Mesenchymal stem cell (in vitro differentiated cells and primary cell): ENCODE measurements around the gene CNTNAP2. TPM values are rescaled to one million over a fixed set of nuclear protein-coding genes. Genes with fewer than 3 reads are reported as not detected.

Experiments used
- DNase-seq: peaks from one replicate; pipeline ENCODE4 v3.0.0-alpha.2; 2013
- H2AFZ ChIP-seq: one replicate; pipeline ENCODE4 v1.6.1; 2013; ENCODE audit warnings: low read depth, mild to moderate bottlenecking, control low read depth, inconsistent platforms, low read length, moderate library complexity
- H2AK5ac ChIP-seq: 2 replicates; pipeline ENCODE4 v1.6.1; 2013; ENCODE audit warnings: low read length, moderate library complexity, mild to moderate bottlenecking, inconsistent platforms; ENCODE audit not compliant: severe bottlenecking
- H2BK120ac ChIP-seq: one replicate; pipeline ENCODE4 v1.6.1; 2013; ENCODE audit warnings: low read depth, mild to moderate bottlenecking, inconsistent platforms, low read length, moderate library complexity
- H2BK12ac ChIP-seq, 2 experiments: one replicate each; pipeline ENCODE4 v1.6.1; 2013; ENCODE audit warnings: inconsistent platforms in 2 of 2, low read length in 2 of 2, mild to moderate bottlenecking in 2 of 2, moderate library complexity in 2 of 2, control low read depth in 1 of 2
- H2BK15ac ChIP-seq: one replicate; pipeline ENCODE4 v1.6.1; 2013; ENCODE audit warnings: mild to moderate bottlenecking, low read depth, inconsistent platforms; ENCODE audit not compliant: poor library complexity, severe bottlenecking
- H2BK5ac ChIP-seq: 2 replicates; pipeline ENCODE4 v1.6.1; 2013; ENCODE audit warnings: low read depth, mild to moderate bottlenecking, low read length, control low read depth, inconsistent platforms; ENCODE audit not compliant: poor library complexity, severe bottlenecking
- H3K14ac ChIP-seq, 2 experiments: one replicate each; pipeline ENCODE4 v1.6.1; 2013; ENCODE audit warnings: inconsistent platforms in 2 of 2, low read length in 2 of 2, control low read depth in 1 of 2, mild to moderate bottlenecking in 1 of 2, moderate library complexity in 1 of 2
- H3K18ac ChIP-seq, 2 experiments: one replicate each; pipeline ENCODE4 v1.6.1; 2013; ENCODE audit warnings: inconsistent platforms in 2 of 2, low read length in 2 of 2, control low read depth in 1 of 2, low read depth in 1 of 2, mild to moderate bottlenecking in 1 of 2
- H3K23ac ChIP-seq, 2 experiments: one replicate each; pipeline ENCODE4 v1.6.1; 2013; ENCODE audit warnings: inconsistent platforms in 2 of 2, low read length in 2 of 2, mild to moderate bottlenecking in 2 of 2, moderate library complexity in 2 of 2, control low read depth in 1 of 2
- H3K27ac ChIP-seq: 2 replicates; pipeline ENCODE4 v1.5.1; 2013; ENCODE audit warnings: mild to moderate bottlenecking, moderate library complexity, low read length, control low read depth, inconsistent platforms; ENCODE audit not compliant: poor library complexity, severe bottlenecking
- H3K27me3 ChIP-seq, 2 experiments: 2 replicates each; pipeline versions ENCODE4 v1.6.1 to v1.7.0; 2013; ENCODE audit warnings: low read length in 2 of 2, mild to moderate bottlenecking in 2 of 2, moderate library complexity in 2 of 2, control low read depth in 1 of 2, inconsistent platforms in 1 of 2; ENCODE audit not compliant: control insufficient read depth in 1 of 2, insufficient read depth in 1 of 2
- H3K36me3 ChIP-seq, 2 experiments: 2 replicates each; pipeline versions ENCODE4 v1.6.1 to v1.7.0; 2013; ENCODE audit warnings: low read length in 2 of 2, control low read depth in 1 of 2, inconsistent platforms in 1 of 2, low read depth in 1 of 2, mild to moderate bottlenecking in 1 of 2; ENCODE audit not compliant: insufficient read depth in 2 of 2, control insufficient read depth in 1 of 2
- H3K4ac ChIP-seq, 2 experiments: one replicate each; pipeline ENCODE4 v1.6.1; 2013; ENCODE audit warnings: inconsistent platforms in 2 of 2, low read length in 2 of 2, mild to moderate bottlenecking in 2 of 2, moderate library complexity in 2 of 2, control low read depth in 1 of 2, low read depth in 1 of 2
- H3K4me1 ChIP-seq: 2 replicates; pipeline ENCODE4 v1.6.1; 2013; ENCODE audit warnings: low read depth, low read length, control low read depth; ENCODE audit not compliant: control insufficient read depth, insufficient read depth
- H3K4me2 ChIP-seq: 2 replicates; pipeline ENCODE4 v1.6.1; 2013; ENCODE audit warnings: low read length, mild to moderate bottlenecking, inconsistent platforms; ENCODE audit not compliant: poor library complexity, severe bottlenecking
- H3K4me3 ChIP-seq, 2 experiments: 2 replicates each; pipeline versions ENCODE4 v1.5.1 to v1.7.0; 2013; ENCODE audit warnings: low read length in 2 of 2, mild to moderate bottlenecking in 2 of 2, control low read depth in 1 of 2, low read depth in 1 of 2; ENCODE audit not compliant: insufficient read depth in 1 of 2
- H3K79me1 ChIP-seq: replicated peaks from 2 replicates; pipeline ENCODE4 v1.6.1; 2013; ENCODE audit warnings: mild to moderate bottlenecking, control low read depth, low read length, inconsistent platforms; ENCODE audit not compliant: poor library complexity, severe bottlenecking
- H3K9ac ChIP-seq: 2 replicates; pipeline ENCODE4 v1.7.0; 2013; ENCODE audit warnings: mild to moderate bottlenecking, low read length, moderate library complexity
- H3K9me3 ChIP-seq: 2 replicates; pipeline ENCODE4 v1.7.0; 2013; ENCODE audit warnings: mild to moderate bottlenecking, low read length; ENCODE audit not compliant: control insufficient read depth
- H4K8ac ChIP-seq: one replicate; pipeline ENCODE4 v1.6.1; 2013; ENCODE audit warnings: inconsistent platforms, mild to moderate bottlenecking, low read length, moderate library complexity
- H4K91ac ChIP-seq: one replicate; pipeline ENCODE4 v1.6.1; 2013; ENCODE audit warnings: mild to moderate bottlenecking, low read length, inconsistent platforms
- WGBS: methylation state at CpG from one replicate; pipeline ENCODE4 v1.1.7; 2013; ENCODE audit warnings: mixed read lengths; 5-methylcytosine and 5-hydroxymethylcytosine counted together
- polyA plus RNA-seq, 2 experiments: library from polyadenylated mRNA; stranded (reverse); fragments of 200-250 nt; gene quantifications; one replicate each; pipeline ENCODE4 v1.2.3, GENCODE V29; 2013

Gene CNTNAP2
- polyA plus RNA-seq (2013, experiment 1 of 2), result 0.04 TPM
- 0.05 TPM for polyA plus RNA-seq (2013, experiment 2 of 2)

GRCh38 chr7:146116521-146117222 lies at the start of gene CNTNAP2:
Gene CNTNAP2, plus strand, starts transcription at chr7:146116801. Its CDS starts 76 bp downstream, at chr7:146116877.
- peaks cover 7% of the 10 kb centered on the region for H3K4me1 ChIP-seq
- H2BK120ac ChIP-seq, result no peak within 1 kb of the TSS
- H4K8ac ChIP-seq, result no peak within 1 kb of the TSS
- H3K14ac ChIP-seq, result no peak within 1 kb of the TSS
- no peak within 1 kb of the TSS for H3K23ac ChIP-seq
- no peaks in the 10 kb centered on the region for H3K9me3 ChIP-seq
- H4K91ac ChIP-seq, result no peak within 1 kb of the TSS
- peaks cover 0 to 17% of the 10 kb centered on the region in 2 experiments for H3K27me3 ChIP-seq
- peak within 1 kb of the TSS; percentile 68 to 77 for H3K4me3 ChIP-seq
- peak within 1 kb of the TSS; percentile 89 for H2AFZ ChIP-seq
- peak; percentile 53 for DNase-seq
- no peak within 1 kb of the TSS for H2BK12ac ChIP-seq
- no peak within 1 kb of the TSS for H3K4ac ChIP-seq
- peak within 1 kb of the TSS; percentile 98 for H3K4me2 ChIP-seq
- H3K27ac ChIP-seq, result no peak within 1 kb of the TSS
- no peaks in the 10 kb centered on the region for H3K36me3 ChIP-seq
- no peak within 1 kb of the TSS for H2BK15ac ChIP-seq
- H3K9ac ChIP-seq, result no peak within 1 kb of the TSS
- H3K18ac ChIP-seq, result no peak within 1 kb of the TSS
- H3K79me1 ChIP-seq, result no peaks in the 10 kb centered on the region
- no peak within 1 kb of the TSS for H2AK5ac ChIP-seq
- H2BK5ac ChIP-seq, result no peak within 1 kb of the TSS
- 2% methylated on average over 37 of the region's 42 CpGs for WGBS

GRCh38 chr7:146067880-146068279 lies 48.7 kb upstream of the CNTNAP2 start:
- H3K27me3 ChIP-seq, result no peaks in the 10 kb centered on the region
- H3K4me2 ChIP-seq, result no peak overlapping the region
- DNase-seq, result no peak
- no peak overlapping the region for H2AK5ac ChIP-seq
- no peak overlapping the region for H3K27ac ChIP-seq
- H3K23ac ChIP-seq, result no peak overlapping the region
- no peak overlapping the region for H4K8ac ChIP-seq
- H3K9me3 ChIP-seq, result no peaks in the 10 kb centered on the region
- H3K18ac ChIP-seq, result no peak overlapping the region
- H2BK15ac ChIP-seq, result no peak overlapping the region
- H2BK120ac ChIP-seq, result no peak overlapping the region
- H3K79me1 ChIP-seq, result no peaks in the 10 kb centered on the region
- no peak overlapping the region for H4K91ac ChIP-seq
- no peak overlapping the region for H3K9ac ChIP-seq
- no peak overlapping the region for H3K4me3 ChIP-seq
- no peak overlapping the region for H2BK5ac ChIP-seq
- no peak overlapping the region for H3K14ac ChIP-seq
- no peak overlapping the region for H3K4ac ChIP-seq
- H3K4me1 ChIP-seq, result no peaks in the 10 kb centered on the region
- H3K36me3 ChIP-seq, result no peaks in the 10 kb centered on the region
- H2BK12ac ChIP-seq, result no peak overlapping the region
- H2AFZ ChIP-seq, result no peak overlapping the region
- 66% methylated on average over 3 of the region's 3 CpGs for WGBS

GRCh38 chr7:146074195-146074765 lies 42.3 kb upstream of the CNTNAP2 start:
- Histone ChIP-seq H3K4ac (no peak overlapping the region), H4K91ac (no peak overlapping the region), H3K23ac (no peak overlapping the region), H3K18ac (no peak overlapping the region), H2BK5ac (no peak overlapping the region), H3K9me3 (no peaks in the 10 kb centered on the region), H3K4me2 (no peak overlapping the region), H2BK15ac (no peak overlapping the region), H3K36me3 (no peaks in the 10 kb centered on the region), H2BK12ac (no peak overlapping the region), H3K4me3 (no peak overlapping the region), H3K27ac (no peak overlapping the region), H3K27me3 (no peaks in the 10 kb centered on the region), H3K79me1 (no peaks in the 10 kb centered on the region), H3K9ac (no peak overlapping the region), H4K8ac (no peak overlapping the region), H2AFZ (no peak overlapping the region), H3K14ac (no peak overlapping the region), H2BK120ac (no peak overlapping the region), H2AK5ac (no peak overlapping the region), H3K4me1 (no peaks in the 10 kb centered on the region)
- WGBS, result 74% methylated on average over 6 of the region's 6 CpGs
- no peak for DNase-seq

GRCh38 chr7:146076344-146076743 lies 40.3 kb upstream of the CNTNAP2 start:
- H3K23ac ChIP-seq, result no peak overlapping the region
- DNase-seq, result no peak
- no peak overlapping the region for H3K18ac ChIP-seq
- no peak overlapping the region for H2BK15ac ChIP-seq
- H3K4me2 ChIP-seq, result no peak overlapping the region
- no peak overlapping the region for H3K27ac ChIP-seq
- H4K91ac ChIP-seq, result no peak overlapping the region
- no peaks in the 10 kb centered on the region for H3K36me3 ChIP-seq
- H3K4me1 ChIP-seq, result no peaks in the 10 kb centered on the region
- no peak overlapping the region for H2BK120ac ChIP-seq
- 85% methylated on average over 2 of the region's 2 CpGs for WGBS
- no peak overlapping the region for H4K8ac ChIP-seq
- no peaks in the 10 kb centered on the region for H3K27me3 ChIP-seq
- H2BK12ac ChIP-seq, result no peak overlapping the region
- no peaks in the 10 kb centered on the region for H3K79me1 ChIP-seq
- H3K4ac ChIP-seq, result no peak overlapping the region
- H3K9me3 ChIP-seq, result no peaks in the 10 kb centered on the region
- no peak overlapping the region for H2BK5ac ChIP-seq
- H3K14ac ChIP-seq, result no peak overlapping the region
- H2AK5ac ChIP-seq, result no peak overlapping the region
- no peak overlapping the region for H3K9ac ChIP-seq
- no peak overlapping the region for H2AFZ ChIP-seq
- no peak overlapping the region for H3K4me3 ChIP-seq
